HG03520 (cell line): Measurements from ENCODE around the gene TELO2.
"Not testable (repeated sequence)": the region's sequence is repeated elsewhere in the genome, so short reads cannot be mapped to it uniquely, and the experiment has no call there.

ENCODE experiments used
- ATAC-seq: cut with Tn5 transposase; IDR thresholded peaks from one replicate; pipeline ENCODE4 v1.9.1; 2021; ENCODE audit warnings: mild to moderate bottlenecking, moderate library complexity; ENCODE audit not compliant: unreplicated experiment

The TELO2 gene

GRCh38 chr16:1474796-1475551 lies 18.2 kb upstream of the TELO2 start, which contains the start of gene CLCN7:
Gene CLCN7 (minus strand): TSS chr16:1475028. CDS start chr16:1474974, 54 bp downstream.
- peak; percentile 82 for ATAC-seq

- no peak for ATAC-seq
Observed at GRCh38 chr16:1475552-1476114, 17.5 kb upstream of the TELO2 start.

- ATAC-seq: no peak
Observed at GRCh38 chr16:1477033-1477432, 16.1 kb upstream of the TELO2 start.

GRCh38 chr16:1478937-1479336 lies 14.2 kb upstream of the TELO2 start:
- not testable (repeated sequence) for ATAC-seq

GRCh38 chr16:1481906-1482835 lies 11.0 kb upstream of the TELO2 start:
- ATAC-seq: no peak

- no peak for ATAC-seq
Observed at GRCh38 chr16:1485847-1486496, 7.2 kb upstream of the TELO2 start.

GRCh38 chr16:1486551-1487390 lies 6.4 kb upstream of the TELO2 start:
- ATAC-seq: no peak

- no peak for ATAC-seq
Observed at GRCh38 chr16:1487395-1488053, 5.6 kb upstream of the TELO2 start.

- ATAC-seq: no peak
Observed at GRCh38 chr16:1488054-1488601, 5.0 kb upstream of the TELO2 start.

- ATAC-seq: no peak
Observed at GRCh38 chr16:1488619-1489018, 4.5 kb upstream of the TELO2 start, which contains the start of gene PTX4. Gene PTX4 (minus strand): TSS chr16:1488944. CDS start chr16:1488909, 35 bp downstream.

GRCh38 chr16:1489077-1489476 lies 4.1 kb upstream of the TELO2 start:
- no peak for ATAC-seq

- no peak for ATAC-seq
Observed at GRCh38 chr16:1491327-1491726, 1.8 kb upstream of the TELO2 start.

- no peak for ATAC-seq
Observed at GRCh38 chr16:1492082-1492922, 858 bp upstream of the TELO2 start.

- ATAC-seq: no peak
Observed at GRCh38 chr16:1493746-1494094, 560 bp downstream of the TELO2 start.

- ATAC-seq: no peak
Observed at GRCh38 chr16:1494129-1494640, 1.0 kb downstream of the TELO2 start.

- ATAC-seq: no peak
Observed at GRCh38 chr16:1494711-1495110, 1.6 kb downstream of the TELO2 start.

- no peak for ATAC-seq
Observed at GRCh38 chr16:1495211-1495888, 2.2 kb downstream of the TELO2 start.

GRCh38 chr16:1495889-1496262 lies 2.7 kb downstream of the TELO2 start:
- ATAC-seq: no peak
